ENCODE measurements around the gene ACADM.
"Not testable (repeated sequence)": the region's sequence is repeated elsewhere in the genome, so short reads cannot be mapped to it uniquely, and the experiment has no call there.

The ACADM gene

GRCh38 chr1:75736016-75736415 lies 11.5 kb downstream of the ACADM start:
- DNase-seq = no peak

GRCh38 chr1:75742047-75742625 lies 17.6 kb downstream of the ACADM start:
- no peak for DNase-seq

- DNase-seq = no peak
Measured at GRCh38 chr1:75745276-75745675, 20.8 kb downstream of the ACADM start.

GRCh38 chr1:75757210-75757609 lies 32.7 kb downstream of the ACADM start:
- not testable (repeated sequence) for DNase-seq

GRCh38 chr1:75758543-75758942 lies 34.0 kb downstream of the ACADM start:
- not testable (repeated sequence) for DNase-seq

GRCh38 chr1:75764057-75764655 lies 39.6 kb downstream of the ACADM start:
- DNase-seq = no peak

GRCh38 chr1:75765697-75766355 lies 41.3 kb downstream of the ACADM start:
- no peak for DNase-seq

GRCh38 chr1:75768016-75768415 lies 43.5 kb downstream of the ACADM start:
- no peak for DNase-seq

- DNase-seq = no peak
Measured at GRCh38 chr1:75770761-75771160, 46.3 kb downstream of the ACADM start.

GRCh38 chr1:75771978-75772377 lies 47.5 kb downstream of the ACADM start:
- DNase-seq = no peak

- not testable (repeated sequence) for DNase-seq
Measured at GRCh38 chr1:75777812-75778211, 53.3 kb downstream of the ACADM start.

GRCh38 chr1:75778694-75779093 lies 54.2 kb downstream of the ACADM start:
- DNase-seq = not testable (repeated sequence)

- DNase-seq = not testable (repeated sequence)
Measured at GRCh38 chr1:75780183-75780582, 55.7 kb downstream of the ACADM start.

- not testable (repeated sequence) for DNase-seq
Measured at GRCh38 chr1:75783920-75784319, 59.4 kb downstream of the ACADM start.

- DNase-seq = peak in 1 of 51 donors; percentile 69
Measured at GRCh38 chr1:75785320-75785982, 60.9 kb downstream of the ACADM start.

- DNase-seq = peak; percentile 51 to 97 (median 90)
Measured at GRCh38 chr1:75785983-75786853, 61.7 kb downstream of the ACADM start, which contains the start of gene RABGGTB. TSS of gene RABGGTB (plus strand) at chr1:75786256. CDS start at chr1:75786272, 16 bp downstream.

GRCh38 chr1:75786901-75787493 lies 62.5 kb downstream of the ACADM start:
- no peak for DNase-seq

GRCh38 chr1:75787524-75787923 lies 63.0 kb downstream of the ACADM start:
- no peak for DNase-seq

- DNase-seq = no peak
Measured at GRCh38 chr1:75789988-75790387, 65.5 kb downstream of the ACADM start.

- DNase-seq = no peak
Measured at GRCh38 chr1:75791022-75791421, 66.5 kb downstream of the ACADM start.

- no peak for DNase-seq
Measured at GRCh38 chr1:75792091-75792490, 67.6 kb downstream of the ACADM start.

All from hypothalamus (tissue), 51 donors.